Brain microvascular endothelial cell (primary cell): ENCODE results near the gene CACNB2.
"Not testable (repeated sequence)": the region's sequence is repeated elsewhere in the genome, so short reads cannot be mapped to it uniquely, and the experiment has no call there.

ENCODE experiments used
- DNase-seq: peaks from one replicate; pipeline ENCODE4 v3.0.0-alpha.2; 2020
- H3K27ac ChIP-seq: fragments of 250-450 bp; sonication (Bioruptor Pico); 2 replicates; pipeline ENCODE4 v1.5.1; 2020; ENCODE audit warnings: mild to moderate bottlenecking, moderate library complexity
- H3K27me3 ChIP-seq: fragments of 250-450 bp; sonication (Bioruptor Pico); replicated peaks from 2 replicates; pipeline ENCODE4 v1.5.1; 2020; ENCODE audit warnings: mild to moderate bottlenecking
- H3K36me3 ChIP-seq: fragments of 250-450 bp; sonication (Bioruptor Pico); replicated peaks from 2 replicates; pipeline ENCODE4 v1.5.1; 2020; ENCODE audit warnings: mild to moderate bottlenecking
- H3K4me3 ChIP-seq: 2 replicates; pipeline ENCODE4 v1.5.1; 2011; ENCODE audit warnings: low read depth, mild to moderate bottlenecking, control low read depth, low read length, moderate library complexity
- CTCF ChIP-seq: IDR thresholded peaks from 2 replicates; pipeline ENCODE4 v1.5.1; 2011; ENCODE audit warnings: low read depth, mild to moderate bottlenecking, moderate library complexity, low read length, control low read depth, inconsistent platforms; ENCODE audit errors: missing control alignments
- in situ Hi-C: cut with HindIII; loops from 2 replicates; pipeline ENCODE4 v1.10.0; 2017; ENCODE audit warnings: low sequenced_read_pairs, low pct_ligation_motif_present

Gene CACNB2

GRCh38 chr10:18439601-18440000, 299.4 kb downstream of the CACNB2 start:
- TF ChIP-seq CTCF: no peak
- Histone ChIP-seq H3K4me3 (no peak overlapping the region), H3K27me3 (no peaks in the 10 kb centered on the region), H3K27ac (no peak overlapping the region), H3K36me3 (no peaks in the 10 kb centered on the region)
- in situ Hi-C loops: no loop called here
- no peak for DNase-seq

- H3K27me3 ChIP-seq, in situ Hi-C loops, H3K36me3 ChIP-seq, H3K27ac ChIP-seq, DNase-seq, H3K4me3 ChIP-seq: not testable (repeated sequence)
Measured at GRCh38 chr10:18445635-18446034, 305.4 kb downstream of the CACNB2 start.

- no peak for DNase-seq
- no peaks in the 10 kb centered on the region for H3K36me3 ChIP-seq
- in situ Hi-C loops: no loop called here
- no peak overlapping the region for H3K4me3 ChIP-seq
- H3K27ac ChIP-seq: no peak overlapping the region
- no peak for TF ChIP-seq CTCF
- no peaks in the 10 kb centered on the region for H3K27me3 ChIP-seq
Measured at GRCh38 chr10:18446205-18446604, 306.0 kb downstream of the CACNB2 start.

GRCh38 chr10:18449611-18450026, 309.4 kb downstream of the CACNB2 start:
- DNase-seq: no peak
- in situ Hi-C loops: no loop called here
- Histone ChIP-seq H3K4me3 (no peak overlapping the region), H3K27ac (no peak overlapping the region), H3K36me3 (no peaks in the 10 kb centered on the region), H3K27me3 (no peaks in the 10 kb centered on the region)
- TF ChIP-seq CTCF: no peak

GRCh38 chr10:18450298-18450697, 310.1 kb downstream of the CACNB2 start:
- in situ Hi-C loops: no loop called here
- no peaks in the 10 kb centered on the region for H3K36me3 ChIP-seq
- no peak for TF ChIP-seq CTCF
- H3K27ac ChIP-seq: no peak overlapping the region
- no peak for DNase-seq
- H3K27me3 ChIP-seq: no peaks in the 10 kb centered on the region
- no peak overlapping the region for H3K4me3 ChIP-seq

GRCh38 chr10:18455086-18455884, 315.1 kb downstream of the CACNB2 start:
- Histone ChIP-seq H3K4me3 (no peak overlapping the region), H3K27me3 (no peaks in the 10 kb centered on the region), H3K36me3 (no peaks in the 10 kb centered on the region), H3K27ac (no peak overlapping the region)
- in situ Hi-C loops: no loop called here
- no peak for DNase-seq
- TF ChIP-seq CTCF: no peak
